ENCODE results near the gene ZNF688.

DNA sequence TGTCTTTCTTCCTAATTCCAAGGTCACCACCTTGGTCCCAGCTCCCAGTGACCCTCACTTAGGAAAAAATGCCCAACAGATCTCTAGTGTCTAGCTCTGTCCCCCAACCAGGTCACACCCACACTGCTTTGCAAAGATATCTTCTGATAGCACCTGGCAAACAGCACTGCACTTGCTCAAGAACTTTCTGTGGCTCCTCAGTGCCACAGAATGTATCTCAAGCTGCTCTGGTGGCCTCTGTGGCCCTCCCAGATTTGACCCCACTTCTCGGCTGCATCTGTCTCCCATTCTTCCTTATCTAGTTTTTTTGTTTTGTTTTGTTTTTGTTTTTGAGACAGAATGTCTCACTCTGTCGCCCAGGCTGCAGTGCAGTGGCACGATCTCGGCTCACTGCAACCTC is 5.0 kb downstream of the ZNF688 start:
- no peak for TF ChIP-seq MXI1 (IDR thresholded peaks at IDR 0.05; ENCODE audit: borderline replicate concordance, low read depth, low read length)
- no peak for TF ChIP-seq SMC3 (IDR thresholded peaks at IDR 0.05; ENCODE audit: low read length)
- no peak for TF ChIP-seq CBX5 (CRISPR knock-in tag; IDR thresholded peaks at IDR 0.05; ENCODE audit: borderline replicate concordance)
- no peak for TF ChIP-seq RAD21 (CRISPR knock-in tag; IDR thresholded peaks at IDR 0.05)
- TF ChIP-seq ATF3 (CRISPR knock-in tag; IDR thresholded peaks at IDR 0.05), result no peak
- TF ChIP-seq KDM1A (CRISPR knock-in tag; IDR thresholded peaks at IDR 0.05), result no peak
- no peak for TF ChIP-seq FOXJ3 (CRISPR knock-in tag; IDR thresholded peaks at IDR 0.05; ENCODE audit: borderline replicate concordance)
- no peak for TF ChIP-seq POLR2A (IDR thresholded peaks at IDR 0.05; ENCODE audit: insufficient read depth in 1 of 2, low read depth in 2 of 2, low read length in 2 of 2)
- TF ChIP-seq CEBPG (CRISPR knock-in tag; IDR thresholded peaks at IDR 0.05), result no peak

Data from HepG2 (cell line).